Inferior parietal cortex (tissue), 1 donor: ENCODE results near the gene TTLL8.
"Not testable (repeated sequence)": the region's sequence is repeated elsewhere in the genome, so short reads cannot be mapped to it uniquely, and the experiment has no call there.

Experiments used
- DNase-seq: peaks from one replicate; pipeline ENCODE4 v3.0.0-alpha.2; 2016; ENCODE audit errors: extremely low spot score

TTLL8 gene

GRCh38 chr22:50001388-50002231 is 56.5 kb downstream of the TTLL8 start:
- DNase-seq: no peak

DNA sequence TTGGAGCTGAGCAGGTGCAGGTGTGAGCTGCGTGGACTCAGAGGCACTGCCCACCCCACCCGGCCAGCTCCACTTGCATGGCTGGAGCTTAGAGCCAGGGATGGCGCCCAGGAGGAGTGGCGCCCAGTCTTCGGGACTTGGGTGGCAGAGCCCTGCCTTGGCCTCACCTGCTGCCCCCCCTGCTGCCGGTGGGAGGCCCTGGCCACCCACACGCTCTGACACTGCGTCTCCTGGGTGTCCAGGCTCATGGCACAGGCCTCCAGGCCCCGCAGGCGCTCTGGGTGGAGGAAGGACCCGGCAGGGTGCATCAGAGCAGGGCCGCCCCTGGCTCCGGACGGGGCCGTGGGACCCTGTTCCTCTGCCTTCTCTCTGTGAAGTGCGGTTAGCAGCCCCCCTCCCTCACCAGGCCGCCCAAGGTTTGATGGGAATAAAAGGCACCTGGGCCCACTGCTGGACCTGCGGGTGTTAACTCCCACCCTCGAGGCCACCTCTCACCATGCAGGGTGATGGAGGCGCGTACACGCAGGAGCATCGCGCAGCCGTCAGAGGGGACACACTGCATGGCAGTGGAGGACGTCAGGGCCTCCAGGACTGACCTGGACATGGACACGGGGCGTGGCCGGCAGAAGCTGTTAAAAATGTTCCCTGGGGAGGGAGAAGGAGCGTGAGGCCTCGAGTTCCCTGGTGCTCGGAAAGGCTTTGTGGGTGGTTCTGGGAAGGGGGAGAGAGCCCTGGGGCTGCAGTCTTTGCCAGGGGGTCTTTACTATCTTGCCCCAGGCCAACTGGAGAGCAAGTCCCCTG is 57.3 kb downstream of the TTLL8 start:
- DNase-seq: no peak

DNA sequence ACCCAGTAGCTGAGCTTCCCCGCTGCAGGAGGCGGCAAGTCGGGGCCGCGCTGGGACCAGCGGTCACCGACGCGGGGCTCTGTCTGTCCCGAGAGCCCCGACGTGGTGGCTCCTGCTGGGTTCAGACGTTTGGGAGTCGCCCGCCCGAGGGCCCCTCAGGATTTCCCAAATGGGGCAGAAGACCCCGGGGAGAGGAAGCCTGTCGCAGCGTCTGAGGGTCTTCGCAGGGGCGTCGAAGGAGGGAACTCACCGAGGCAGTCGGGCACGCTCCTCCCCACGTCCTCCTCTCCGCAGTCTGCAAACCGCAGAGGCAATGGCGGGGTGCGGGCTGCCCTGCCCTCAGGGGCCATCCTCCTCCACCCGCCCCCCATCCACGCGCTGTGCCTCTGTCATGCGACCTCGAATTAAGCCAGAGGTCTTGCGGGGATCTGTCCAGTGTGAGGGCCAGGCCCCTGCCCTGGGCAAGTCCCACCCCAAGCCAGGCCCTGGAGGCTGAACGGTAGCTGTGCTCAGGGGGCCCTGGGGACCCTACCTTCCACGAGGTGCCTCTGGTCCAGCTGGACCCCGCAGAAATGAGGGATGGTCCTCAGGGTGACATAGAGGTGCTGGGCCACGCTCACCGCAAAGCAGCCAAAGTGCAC is 58.0 kb downstream of the TTLL8 start:
- DNase-seq: no peak

DNA sequence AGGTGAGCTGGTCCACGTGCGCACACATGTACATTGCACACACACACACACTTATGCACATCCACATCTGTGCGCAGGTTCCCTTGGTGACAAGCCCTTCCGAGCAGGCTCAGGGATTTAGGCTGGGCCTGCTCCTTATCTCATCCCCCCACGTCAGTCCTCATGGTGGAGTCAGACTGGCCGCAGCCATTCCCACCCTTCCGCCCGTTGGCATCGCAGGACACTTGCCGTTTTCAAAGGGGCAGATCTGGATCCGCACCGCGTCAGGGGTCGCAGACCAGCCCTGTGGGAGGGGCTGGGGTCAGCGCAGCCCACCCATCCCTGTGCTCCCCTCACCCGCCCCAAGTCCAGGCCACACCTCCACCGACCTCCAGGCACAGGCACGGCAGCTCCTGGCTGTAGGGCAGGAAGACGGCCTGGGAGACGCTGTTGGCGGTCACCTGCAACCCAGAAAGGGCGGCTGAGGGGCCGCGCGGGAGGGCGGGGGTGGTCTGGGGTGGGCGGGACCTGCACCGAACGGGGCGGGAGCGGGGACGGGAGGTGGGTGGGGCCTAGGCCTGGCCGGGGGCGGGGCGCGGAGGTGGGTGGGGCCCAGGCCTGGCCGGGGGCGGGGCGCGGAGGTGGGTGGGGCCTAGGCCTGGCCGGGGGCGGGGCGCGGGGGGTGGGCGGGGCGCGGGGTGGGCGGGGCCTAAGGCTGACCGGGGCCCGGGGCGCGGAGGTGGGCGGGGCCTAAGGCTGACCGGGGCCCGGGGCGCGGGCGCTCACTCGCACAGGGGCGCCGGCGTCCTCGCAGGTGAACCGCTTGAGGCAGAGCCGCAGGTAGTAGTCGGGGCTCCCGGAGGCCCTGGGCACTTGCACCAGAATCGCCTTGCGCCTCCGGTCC is 58.8 kb downstream of the TTLL8 start:
- DNase-seq: no peak

GRCh38 chr22:49998718-49999062 is 59.4 kb downstream of the TTLL8 start:
- no peak for DNase-seq

DNA sequence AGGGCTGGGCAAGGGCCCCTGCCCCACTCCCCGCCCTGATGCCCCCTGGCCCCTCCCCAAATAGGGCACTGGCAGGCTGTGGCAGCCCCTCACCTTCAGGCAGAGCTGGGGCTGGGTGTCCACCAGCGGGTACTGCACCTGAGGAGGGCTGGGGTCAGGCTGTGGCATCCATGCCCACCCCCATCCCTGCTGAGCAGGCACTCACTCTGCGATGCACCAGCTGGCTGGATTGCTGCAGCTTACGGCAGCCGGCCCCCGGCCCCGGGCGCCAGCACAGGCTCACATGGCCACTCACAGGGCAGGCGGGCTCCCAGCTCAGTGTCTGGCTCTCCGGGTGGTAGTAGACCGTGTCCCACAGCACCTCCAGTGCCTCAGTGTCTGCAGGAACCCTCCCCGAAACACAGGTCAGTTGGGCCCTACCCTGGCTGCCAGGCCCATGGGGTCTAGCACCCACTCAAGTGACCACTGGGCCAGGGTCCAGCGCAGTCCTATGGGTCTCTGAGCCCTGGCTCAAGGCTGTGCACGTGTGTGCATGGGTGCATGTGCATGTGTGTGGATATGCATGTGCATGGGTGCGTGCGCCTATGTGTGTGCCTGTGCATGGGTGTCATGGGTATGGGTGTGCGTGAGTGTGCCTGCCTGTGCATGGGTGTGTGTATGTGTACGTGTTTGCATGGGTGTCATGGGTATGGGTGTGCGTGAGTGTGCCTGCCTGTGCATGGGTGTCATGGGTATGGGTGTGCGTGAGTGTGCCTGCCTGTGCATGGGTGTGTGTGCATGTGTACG is 60.0 kb downstream of the TTLL8 start:
- no peak for DNase-seq

- DNase-seq: no peak
These were observed 60.9 kb downstream of the TTLL8 start for GRCh38 chr22:49997251-49997599.

DNA sequence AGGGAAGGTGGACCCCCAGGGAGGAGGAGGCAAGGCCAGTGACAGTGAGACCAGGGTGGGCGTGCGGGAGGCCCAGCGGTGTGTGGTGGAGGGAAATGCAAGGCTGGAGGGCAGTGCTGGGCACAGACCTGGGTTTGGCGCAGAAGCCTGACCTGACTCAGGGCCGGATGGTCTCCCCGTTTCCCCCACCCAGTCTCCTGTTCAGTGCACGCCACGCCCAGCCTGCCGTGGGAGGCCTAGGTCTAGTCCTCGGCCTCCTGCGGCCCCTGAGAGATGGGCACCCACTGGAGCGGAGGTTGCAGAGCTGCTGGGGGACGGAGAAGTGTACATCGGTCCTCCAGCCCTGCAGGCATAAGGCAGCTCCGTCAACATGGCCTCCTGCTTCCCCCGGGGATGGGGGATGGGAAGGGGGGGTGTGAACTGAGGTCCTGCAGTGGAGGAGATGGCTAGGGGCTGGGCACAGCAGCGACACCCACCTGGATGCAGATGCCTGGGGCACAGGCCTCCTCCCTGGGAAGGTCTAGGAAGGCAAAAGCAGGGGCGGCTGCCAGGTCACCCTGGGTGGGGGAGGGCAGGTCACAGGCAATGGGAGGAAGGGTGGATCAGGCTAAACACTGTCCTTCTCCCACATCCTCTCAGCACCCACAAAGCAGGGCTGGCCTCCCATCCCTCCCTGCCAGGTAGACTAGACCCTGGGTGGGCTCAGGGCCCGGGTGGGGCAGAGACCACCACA is 61.4 kb downstream of the TTLL8 start:
- DNase-seq: no peak

DNA sequence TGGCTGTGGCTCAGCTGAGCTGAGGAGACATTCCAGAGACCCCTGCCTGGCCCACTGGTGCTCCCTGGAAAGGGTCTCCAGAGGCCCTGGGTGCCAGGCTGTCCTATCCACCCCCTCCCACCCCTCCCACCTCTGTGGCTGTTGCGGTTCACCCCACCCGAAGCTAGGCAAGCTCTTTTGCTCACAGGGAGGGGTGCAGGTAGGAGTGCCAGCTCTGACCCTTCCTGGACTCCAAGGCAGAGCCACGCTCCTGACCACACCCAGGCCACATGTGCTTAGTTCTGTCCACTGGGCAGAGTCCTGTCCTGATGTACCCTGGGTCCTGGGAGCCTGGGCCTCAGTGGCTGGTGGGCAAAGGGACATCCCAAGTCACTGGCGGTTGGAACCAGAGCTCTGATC is 62.0 kb downstream of the TTLL8 start:
- no peak for DNase-seq

DNA sequence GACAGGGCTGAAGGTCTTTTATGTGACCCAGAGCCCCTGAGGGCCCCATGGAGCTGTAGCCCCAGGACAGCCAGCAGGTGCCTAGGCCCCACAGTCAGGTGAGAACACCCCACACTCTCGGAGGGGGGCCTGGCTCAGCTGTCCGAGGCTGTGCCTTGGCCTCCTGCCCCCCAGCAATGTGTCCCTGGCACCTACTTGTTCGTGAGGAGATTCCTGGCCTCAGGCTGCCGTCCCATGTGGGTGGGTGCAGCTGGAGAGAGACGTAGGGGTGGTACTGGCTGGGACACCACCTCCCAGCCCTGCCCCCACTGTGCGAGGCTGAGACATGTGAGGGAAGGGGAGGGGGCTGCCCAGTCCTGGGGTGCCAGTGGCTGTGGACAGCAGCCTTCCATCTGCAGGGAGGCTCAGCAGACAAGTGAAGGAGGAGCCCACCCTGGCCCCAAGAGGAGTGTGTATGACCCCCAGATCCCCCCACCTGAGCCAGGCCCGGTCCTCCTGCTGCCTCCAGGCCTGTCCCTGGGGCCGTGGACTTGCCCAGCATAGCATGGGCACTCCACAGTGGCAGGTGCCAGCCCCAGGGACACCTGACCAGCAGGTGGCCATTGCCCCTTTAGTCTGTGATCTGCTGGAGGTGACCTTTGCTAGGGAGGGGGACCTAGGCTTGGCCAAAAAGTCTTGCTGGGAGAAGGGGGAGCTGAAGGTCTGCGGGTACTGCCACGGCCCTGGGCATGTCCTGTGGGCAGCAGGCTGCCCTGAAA is 62.6 kb downstream of the TTLL8 start:
- DNase-seq: no peak

DNA sequence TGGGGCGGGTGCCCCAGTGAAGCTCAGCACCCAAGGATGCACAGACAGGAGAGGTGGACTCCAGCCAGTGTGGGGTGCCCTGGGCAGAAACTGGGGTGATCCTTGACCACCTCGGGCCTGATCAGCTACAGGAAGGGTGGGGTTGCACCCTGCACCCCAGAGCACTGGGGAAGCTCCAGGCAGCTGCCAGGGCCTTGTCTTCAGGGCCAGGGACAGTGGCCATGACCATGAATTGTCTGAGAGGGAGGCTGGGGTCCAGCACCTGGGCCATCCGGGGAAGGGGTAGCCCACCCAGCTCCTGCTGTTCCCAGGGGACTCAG is 63.1 kb downstream of the TTLL8 start:
- DNase-seq: no peak

GRCh38 chr22:49994361-49995040 is 63.6 kb downstream of the TTLL8 start:
- no peak for DNase-seq

DNA sequence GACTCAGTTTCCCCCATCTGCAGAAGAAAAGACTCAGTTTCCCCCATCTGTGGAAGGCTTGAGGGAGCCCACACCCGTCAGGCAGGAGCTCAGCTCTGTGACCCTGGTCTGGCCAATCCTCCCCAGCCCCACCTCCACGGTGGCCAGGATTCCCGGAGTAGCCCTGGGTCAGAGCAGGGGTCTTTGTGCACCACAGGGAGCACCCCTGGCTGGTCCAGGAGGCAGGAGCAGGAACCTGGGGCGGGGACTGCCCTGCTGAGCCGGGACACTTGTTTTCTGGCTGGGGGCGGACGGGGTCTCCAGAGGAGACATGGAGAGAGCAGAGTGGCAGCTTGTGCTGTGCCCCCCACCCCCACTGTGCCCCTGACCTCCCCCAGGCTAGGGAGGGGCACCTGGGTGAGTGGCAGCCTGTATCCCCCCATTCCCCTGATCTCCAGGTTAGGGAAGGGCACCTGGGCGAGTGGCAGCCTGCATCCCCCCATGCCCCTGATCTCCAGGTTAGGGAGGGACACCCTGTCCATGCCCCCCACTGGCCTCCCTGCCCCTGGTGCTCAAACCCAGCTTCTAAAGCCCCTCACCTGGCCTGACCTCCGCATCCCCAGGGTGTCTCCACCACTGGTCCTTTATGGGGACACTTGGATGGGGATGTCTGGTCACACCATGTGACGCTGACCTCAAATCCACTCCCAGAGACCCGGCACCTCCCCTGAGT is 64.3 kb downstream of the TTLL8 start:
- DNase-seq: no peak

GRCh38 chr22:49992921-49993648 is 65.0 kb downstream of the TTLL8 start:
- DNase-seq: peak; percentile 78

GRCh38 chr22:49991907-49992533 is 66.1 kb downstream of the TTLL8 start:
- no peak for DNase-seq

DNA sequence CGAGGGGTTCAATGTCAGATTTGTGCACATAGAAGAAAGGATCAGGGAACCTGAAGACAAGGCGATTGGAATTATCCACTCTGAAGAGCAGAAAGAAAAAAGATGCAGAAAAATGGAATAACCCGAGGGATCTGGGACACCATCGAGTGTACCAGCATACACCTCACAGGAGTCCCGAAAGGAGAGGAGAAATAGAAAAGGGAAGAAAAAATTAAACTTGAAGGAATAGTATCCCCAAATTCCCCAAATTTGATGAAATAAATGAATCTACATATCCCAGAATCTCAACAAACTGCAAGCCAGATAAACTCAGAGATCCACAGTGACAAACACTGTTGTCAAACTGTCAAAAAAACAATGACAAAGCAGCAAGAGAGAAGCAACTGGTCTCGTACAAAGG is 66.9 kb downstream of the TTLL8 start:
- DNase-seq: no peak

DNA sequence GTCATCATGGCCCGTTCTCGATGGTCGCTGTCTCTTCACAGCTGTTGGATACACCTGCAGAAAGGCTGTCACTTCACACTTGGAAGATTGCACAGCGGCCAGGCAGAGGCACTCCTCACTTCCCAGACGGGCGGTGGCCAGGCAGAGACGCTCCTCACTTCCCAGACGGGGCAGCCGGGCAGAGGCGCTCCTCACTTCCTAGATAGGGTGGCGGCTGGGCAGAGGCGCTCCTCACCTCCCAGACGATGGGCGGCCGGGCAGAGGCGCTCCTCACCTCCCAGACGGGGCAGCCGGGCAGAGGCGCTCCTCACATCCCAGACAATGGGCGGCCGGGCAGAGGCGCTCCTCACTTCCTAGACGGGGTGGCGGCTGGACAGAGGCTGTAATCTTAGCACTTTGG is 68.3 kb downstream of the TTLL8 start:
- DNase-seq: not testable (repeated sequence)
